Cardiac septum (tissue), 1 donor: Measurements from ENCODE around the gene SIK2. TPM values are rescaled to one million over a fixed set of nuclear protein-coding genes. Genes with fewer than 3 reads are reported as not detected.

ENCODE experiments used
- DNase-seq: peaks from one replicate; pipeline ENCODE4 v3.0.0-alpha.2; 2020; ENCODE audit warnings: low spot score
- intact Hi-C: fragments of 100-400 bp; cut with DNase I; formaldehyde crosslinking; loops from one replicate; pipeline ENCODE4 v1.14.0; 2022
- total RNA-seq: library from RNA; stranded (reverse); fragmentation: NEBNext Ultra II Directional; extraction: Animal tissue kit (Norgen Biotek cat#: 25700); gene quantifications from one replicate; pipeline ENCODE4 v1.2.1, GENCODE V29; 2021
- donor health status: DM: no; HTN: no; CAD: no.

SIK2 gene
- total RNA-seq, 1 donor from 2014 or later: 27.3 TPM

- DNase-seq: no peak
- intact Hi-C loops: loop anchor here (10.0 kb wide), 1 partner anchor 128 kb away; no protein-coding TSS in a partner anchor
Observed at GRCh38 chr11:111606986-111607385, 4.7 kb downstream of the SIK2 start.

DNA sequence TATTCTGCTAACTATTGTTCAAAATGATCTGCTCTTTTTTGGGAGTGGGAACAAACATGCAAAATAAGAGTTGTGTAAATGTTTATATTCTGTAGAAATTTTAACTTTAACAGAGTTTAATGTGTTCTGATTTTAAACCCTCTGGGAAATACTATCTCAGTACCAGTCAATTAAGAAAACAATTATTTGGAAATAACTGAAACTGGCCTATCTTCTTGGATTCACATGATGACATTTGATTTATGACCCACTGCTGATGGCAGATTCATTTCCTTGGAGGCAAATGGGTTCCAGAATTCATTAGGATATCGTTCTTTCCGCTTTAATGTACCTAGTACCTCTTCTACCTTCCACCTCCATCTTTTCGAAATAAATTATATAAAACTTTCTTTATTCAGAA lies 5.5 kb downstream of the SIK2 start:
- intact Hi-C loops: loop anchor here (10.0 kb wide), 1 partner anchor 127 kb away; no protein-coding TSS in a partner anchor
- DNase-seq: no peak

DNA sequence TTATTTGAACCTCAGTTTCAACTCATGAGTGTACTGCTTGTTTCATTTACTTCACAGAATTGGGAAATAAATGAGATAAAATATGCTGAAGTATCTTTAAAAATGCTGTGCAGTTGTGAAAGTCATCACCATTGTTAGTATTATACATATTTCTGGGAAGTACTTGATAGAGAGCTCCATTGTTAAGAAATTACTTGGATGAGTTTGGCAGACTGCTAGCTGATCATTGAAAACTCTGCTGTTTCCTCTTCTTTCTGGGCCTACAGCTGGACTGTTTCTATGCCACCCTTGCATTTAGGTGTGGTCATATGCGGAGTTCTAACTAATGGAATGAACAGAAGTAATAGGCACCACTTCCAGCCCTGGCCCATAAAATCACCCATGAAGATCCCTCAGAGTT lies 10.0 kb downstream of the SIK2 start:
- intact Hi-C loops: no loop called here
- DNase-seq: no peak

DNA sequence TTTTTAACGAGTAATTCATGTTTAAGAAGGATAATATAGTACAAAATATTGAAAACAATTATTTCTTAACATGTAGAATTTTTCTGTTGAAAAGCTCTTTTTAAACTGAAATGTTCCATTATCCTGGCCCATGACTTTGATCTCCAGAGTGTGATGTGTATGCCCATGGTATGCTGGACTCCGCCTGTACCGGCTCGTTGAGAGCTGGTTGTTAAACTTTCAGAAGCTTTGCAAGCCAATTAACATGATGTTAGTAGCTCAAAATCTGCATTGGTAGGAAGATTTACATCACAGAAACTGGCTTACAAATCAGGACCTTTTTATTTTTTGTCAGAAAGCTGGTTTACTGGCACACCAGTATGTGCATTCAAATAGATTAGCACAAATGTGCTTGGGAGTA lies 15.0 kb downstream of the SIK2 start:
- DNase-seq: no peak
- intact Hi-C loops: no loop called here

DNA sequence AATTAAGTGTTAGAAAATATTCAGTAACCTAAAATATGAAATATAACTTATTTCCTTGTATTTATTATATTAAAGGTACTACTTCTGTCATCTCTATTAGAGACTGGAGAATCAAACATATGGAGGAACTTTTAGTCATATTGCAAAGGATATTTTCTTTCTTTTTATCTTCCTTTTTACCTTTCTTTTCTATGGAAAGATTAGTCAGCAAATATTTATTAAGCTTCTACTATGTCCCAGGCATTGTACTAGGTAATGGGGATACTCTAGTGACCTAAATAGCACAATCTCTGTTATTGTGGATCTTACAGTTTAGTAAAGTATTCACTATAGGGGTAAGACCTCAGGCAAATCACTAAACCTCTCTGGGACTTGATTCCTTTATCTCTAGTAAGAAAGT lies 18.3 kb downstream of the SIK2 start:
- DNase-seq: no peak

GRCh38 chr11:111623527-111624030 lies 21.3 kb downstream of the SIK2 start:
- no peak for DNase-seq
- intact Hi-C loops: no loop called here

More for the DNA sequence above, 18.3 kb downstream of the SIK2 start:
- intact Hi-C loops: no loop called here

GRCh38 chr11:111624608-111625007 lies 22.4 kb downstream of the SIK2 start:
- DNase-seq: no peak
- intact Hi-C loops: no loop called here

GRCh38 chr11:111627591-111627990 lies 25.3 kb downstream of the SIK2 start:
- intact Hi-C loops: no loop called here
- DNase-seq: no peak

DNA sequence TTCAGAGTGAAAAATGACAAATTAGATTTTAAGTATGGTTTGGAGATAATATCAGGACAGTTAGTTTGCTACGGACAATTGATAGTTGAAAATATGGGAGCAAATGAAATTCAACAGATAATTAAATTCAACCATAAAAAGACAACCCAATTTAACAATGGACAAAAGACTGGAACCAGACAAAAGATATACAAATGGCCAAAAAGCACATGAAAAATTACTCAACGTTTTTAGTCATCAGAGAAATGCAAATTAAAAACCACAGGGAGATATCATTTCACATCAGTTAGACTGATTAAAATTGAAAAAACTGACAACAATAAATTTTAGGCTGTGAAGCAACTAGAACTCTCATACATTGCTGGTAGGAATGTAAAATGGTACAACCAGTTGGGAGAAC lies 27.2 kb downstream of the SIK2 start:
- intact Hi-C loops: no loop called here
- DNase-seq: no peak

DNA sequence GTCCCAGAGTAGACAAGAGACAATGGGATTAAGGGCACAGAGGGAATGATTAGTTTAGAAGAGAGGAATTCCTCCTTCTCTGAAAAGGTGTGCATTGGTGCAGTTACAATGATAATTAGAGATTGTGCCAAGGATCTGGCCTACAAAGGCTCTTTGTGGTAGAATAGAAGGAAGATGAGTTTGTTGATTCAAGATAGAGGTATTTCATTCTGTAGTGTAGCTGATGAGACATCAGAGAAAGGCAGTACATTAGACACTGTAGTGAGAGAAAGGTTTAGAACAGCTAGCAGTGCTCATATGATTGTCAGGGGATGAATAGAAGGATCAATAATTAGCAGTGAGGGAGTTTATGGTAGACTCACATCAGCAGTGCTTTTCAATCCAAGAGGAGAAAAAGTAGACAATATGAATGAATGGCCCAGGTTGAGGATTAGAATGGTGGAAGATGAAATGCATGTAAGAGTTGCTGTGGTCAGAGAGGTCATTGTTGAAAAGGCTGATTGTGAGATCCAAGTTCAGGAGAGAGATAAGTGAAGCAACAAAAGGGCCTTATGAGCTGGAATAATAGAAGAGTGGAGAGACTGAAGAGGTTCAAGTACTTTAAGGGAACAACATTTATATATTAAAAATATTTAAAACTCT lies 28.9 kb downstream of the SIK2 start:
- no peak for DNase-seq
- intact Hi-C loops: no loop called here

GRCh38 chr11:111631666-111632039 lies 29.4 kb downstream of the SIK2 start:
- intact Hi-C loops: no loop called here
- DNase-seq: no peak

DNA sequence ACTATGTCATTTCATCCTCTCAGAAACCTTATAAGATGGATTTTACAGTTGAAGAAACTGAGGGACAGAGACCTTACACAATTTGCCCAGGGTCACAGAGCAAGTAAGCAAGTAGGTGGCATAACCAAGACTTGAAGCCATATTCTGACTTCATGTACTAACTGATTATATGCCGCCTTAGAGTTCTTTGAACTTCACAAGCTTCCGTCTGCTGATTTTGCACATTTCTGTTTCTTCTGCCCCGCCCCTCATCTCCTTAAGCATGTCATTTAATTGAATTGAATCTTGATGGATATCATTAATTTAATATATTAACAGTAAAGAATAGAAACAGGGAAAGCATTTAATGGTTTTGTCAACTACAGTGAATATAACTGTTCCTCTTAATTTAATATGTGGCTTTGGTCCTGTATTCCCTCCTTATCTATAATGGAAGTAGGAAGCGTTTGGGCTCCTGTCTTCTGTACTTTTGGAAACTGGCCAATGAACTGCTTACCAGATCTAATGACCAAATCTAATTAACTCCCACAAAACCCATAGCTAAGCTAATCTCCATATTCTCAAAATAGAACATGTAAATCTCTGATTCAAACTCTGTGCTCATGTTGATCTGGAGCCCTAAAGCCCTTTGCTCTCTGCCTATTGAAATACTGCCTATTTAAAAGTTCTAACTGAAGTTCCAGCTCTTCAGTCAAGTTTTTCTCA lies 30.4 kb downstream of the SIK2 start:
- no peak for DNase-seq
- intact Hi-C loops: no loop called here

- no peak for DNase-seq
- intact Hi-C loops: no loop called here
Observed at GRCh38 chr11:111633248-111633647, 31.0 kb downstream of the SIK2 start.

DNA sequence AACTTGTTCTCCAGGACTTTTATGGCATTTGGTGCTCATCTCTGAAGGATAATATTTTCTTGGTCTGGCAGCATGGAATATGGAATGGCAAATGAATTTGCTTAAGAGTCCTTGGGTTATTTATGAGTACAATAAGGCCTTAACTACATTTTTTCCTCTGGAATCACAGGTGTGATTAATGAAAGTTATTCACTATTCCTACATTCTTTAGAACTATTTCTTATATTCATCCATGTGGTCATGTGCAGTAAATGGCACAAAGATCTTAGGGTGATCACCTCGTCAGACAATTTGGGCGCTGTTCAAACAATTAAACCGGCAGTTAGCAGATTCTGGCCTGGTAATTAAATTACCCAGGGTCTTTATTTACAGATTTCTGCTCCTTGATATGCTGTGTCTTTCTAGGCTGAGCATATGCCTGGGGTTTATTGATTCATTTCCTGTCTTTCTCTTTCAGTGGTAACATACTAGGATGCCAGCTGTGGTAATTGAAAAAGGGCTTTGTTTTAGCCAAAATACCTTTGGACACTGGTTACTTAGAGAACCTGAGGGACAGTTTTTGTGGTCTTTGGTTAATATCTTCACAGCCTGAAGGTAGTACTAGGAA lies 31.6 kb downstream of the SIK2 start:
- intact Hi-C loops: no loop called here
- no peak for DNase-seq

DNA sequence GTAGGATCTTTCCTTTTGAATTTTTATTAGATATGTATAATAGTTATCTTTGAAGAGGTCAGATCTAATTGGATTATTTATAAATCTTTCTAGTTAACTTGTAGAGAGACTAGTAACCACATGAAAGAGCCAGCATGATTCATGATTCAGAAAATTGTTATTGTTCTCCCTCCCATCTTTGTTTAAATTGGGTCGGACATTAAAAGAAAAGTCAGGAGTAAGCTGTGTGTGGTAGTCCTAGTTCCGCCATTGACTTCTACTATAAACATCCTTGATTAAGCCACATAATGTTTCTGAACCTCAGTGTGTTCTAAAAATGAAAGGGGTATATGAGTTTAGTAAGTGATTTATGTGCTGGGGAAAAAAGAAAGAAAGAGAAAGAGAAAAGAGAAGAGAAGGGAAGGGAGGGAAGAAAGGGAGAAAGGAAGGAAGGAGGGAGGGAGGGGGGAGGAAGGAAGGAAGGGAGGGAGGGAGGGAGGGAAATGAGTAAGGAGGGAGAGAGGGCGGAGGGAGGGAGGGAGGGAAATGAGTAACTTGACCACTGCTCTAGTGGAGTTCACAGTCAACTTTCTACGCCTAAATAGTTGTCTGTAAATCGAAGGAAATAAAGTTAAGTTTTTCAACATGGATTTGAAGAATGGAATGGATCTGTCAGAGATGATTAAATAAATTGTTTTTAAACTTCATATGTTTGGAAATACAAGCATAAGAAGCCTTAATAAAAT lies 32.9 kb downstream of the SIK2 start:
- intact Hi-C loops: loop anchor here (5.0 kb wide), 1 partner anchor 67 kb away; no protein-coding TSS in a partner anchor
- no peak for DNase-seq

DNA sequence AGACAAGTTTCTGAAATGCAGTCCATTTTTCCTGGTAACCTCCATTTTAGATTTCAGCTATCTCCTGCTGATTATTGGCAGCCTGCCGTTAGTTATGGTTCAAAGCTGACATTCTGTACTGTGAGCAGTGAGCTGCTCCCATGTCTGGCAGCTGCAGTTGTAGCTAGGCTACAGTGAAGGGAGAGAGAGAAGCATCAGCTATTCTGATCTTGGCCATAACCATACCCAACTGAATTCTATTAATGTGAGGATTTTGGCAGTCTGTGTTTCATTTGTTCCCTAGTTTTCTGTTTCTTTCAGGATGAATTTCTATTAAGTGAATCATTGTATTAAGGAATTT lies 33.4 kb downstream of the SIK2 start:
- DNase-seq: no peak
- intact Hi-C loops: loop anchor here (5.0 kb wide), 1 partner anchor 67 kb away; no protein-coding TSS in a partner anchor

DNA sequence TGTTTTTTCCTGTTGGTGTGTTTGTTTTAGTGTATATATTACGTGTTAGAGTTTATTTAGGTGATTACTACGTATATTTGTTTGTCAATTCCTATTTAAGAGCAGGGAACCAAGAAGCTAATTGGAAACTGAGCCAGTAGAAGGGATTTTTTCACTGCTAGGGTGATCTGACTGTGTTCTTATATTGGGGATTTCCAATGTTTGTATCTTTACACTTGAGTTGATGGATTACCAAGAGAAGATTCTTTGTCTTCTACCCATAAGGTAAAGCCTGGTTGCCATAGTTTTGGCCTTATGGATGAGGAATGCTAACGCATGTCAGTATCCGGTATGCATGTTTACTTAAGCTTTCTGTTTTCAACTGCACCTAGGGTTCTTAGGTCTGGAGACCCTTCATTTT lies 35.6 kb downstream of the SIK2 start:
- intact Hi-C loops: loop anchor here (5.0 kb wide), 1 partner anchor 64 kb away; no protein-coding TSS in a partner anchor
- no peak for DNase-seq

- intact Hi-C loops: loop anchor here (5.0 kb wide), 1 partner anchor 63 kb away; no protein-coding TSS in a partner anchor
- no peak for DNase-seq
Observed at GRCh38 chr11:111639226-111639925, 37.1 kb downstream of the SIK2 start.

GRCh38 chr11:111641339-111642015 lies 39.2 kb downstream of the SIK2 start:
- DNase-seq: no peak
- intact Hi-C loops: no loop called here
